NCI-H1694 (cell line): ENCODE data around the gene RAD51B.

Experiments used
- DNase-seq: peaks from one replicate; lab custom pipeline; 2025; lab: John Stamatoyannopoulos, UW

RAD51B gene

GRCh38 chr14:68772761-68773381 lies 953.3 kb downstream of the RAD51B start:
- DNase-seq = no peak

DNA sequence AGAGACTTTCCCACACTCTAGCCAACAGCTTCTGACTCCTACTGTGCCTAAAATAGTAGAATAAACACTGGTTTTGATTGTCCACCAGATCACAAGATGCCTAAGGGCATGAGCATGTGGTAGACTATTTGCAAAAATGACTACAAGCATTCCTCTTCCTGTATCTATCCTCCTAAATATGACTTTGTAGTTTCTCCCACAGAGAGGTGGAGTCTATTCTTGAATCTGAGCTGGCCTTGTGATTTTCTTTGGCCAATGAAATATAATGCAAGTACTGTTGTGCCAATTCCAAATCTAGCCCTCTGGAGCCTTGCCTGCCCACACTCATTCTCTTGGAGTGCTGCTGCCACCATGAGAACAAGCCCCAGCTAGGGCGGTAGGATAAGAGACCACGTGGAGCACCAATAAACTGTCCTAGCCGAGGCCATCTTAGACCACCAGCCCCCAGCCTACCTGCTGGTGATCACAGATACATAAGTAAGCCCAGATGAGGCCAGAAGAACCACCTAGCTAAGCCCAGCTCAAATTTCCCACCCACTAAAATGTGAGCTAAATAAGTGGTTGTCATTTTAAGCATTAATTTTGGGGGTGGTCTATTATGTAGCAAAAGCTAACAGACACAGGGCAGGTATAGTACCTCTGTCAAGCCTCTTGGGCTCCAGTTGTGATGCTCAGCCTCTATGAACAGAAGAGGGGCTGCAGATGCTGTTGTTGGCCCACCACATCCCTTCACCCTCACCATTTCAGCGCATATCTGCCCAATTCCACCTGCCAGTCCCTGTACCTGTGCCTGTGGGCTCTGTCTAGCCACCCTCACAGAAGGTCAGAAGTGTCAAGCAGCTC lies 955.4 kb downstream of the RAD51B start:
- DNase-seq = no peak

DNA sequence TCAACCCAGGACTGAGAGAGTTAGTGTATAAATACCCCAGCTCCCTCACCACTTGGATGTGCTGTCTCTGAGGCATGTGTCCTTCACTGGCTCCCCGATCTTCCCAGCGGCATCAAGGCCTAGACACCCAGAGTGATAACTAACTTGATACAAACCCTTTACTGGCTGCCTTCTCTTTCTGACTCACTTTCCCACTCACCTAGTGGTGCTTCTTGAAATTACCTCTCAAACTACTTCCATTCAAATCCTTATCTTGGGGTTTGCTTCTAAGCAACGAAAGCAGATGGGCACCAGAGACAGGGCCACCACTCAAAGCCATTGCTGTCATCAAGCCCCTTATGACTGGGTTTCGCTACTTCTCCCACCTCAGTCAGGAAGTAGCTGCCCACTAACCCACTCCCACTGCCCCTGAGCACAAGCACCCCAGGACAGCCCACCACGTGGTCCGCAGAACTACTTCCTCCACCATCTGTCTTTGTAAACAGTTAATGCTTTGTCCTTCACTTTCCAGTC lies 956.1 kb downstream of the RAD51B start:
- no peak for DNase-seq

DNA sequence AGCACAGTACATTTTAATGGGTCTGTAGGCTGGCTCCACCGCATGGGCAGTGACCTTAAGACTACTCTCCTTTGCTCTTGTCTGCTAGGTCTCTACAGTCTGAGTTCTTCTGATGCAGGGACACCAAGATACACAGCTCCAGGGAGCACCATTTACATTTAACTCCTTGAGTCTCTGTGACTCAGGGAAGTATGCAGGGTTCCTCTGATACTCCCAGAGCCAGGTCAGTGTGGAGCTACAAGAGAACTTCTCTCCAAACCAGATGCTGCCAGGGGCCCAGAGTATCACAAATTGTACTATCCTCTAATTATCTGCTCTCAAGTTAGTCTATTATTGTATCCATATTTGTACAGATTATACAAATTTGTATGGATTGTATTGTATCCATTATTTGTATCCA lies 958.1 kb downstream of the RAD51B start:
- no peak for DNase-seq
